Stimulated activated CD4-positive, alpha-beta T cell treated with anti-CD3 and anti-CD28 coated beads, TNF-alpha, amount 100 ng/mL, for 4 hours (primary cell): ENCODE measurements around the gene IGFBP4.
"Not testable (repeated sequence)": the region's sequence is repeated elsewhere in the genome, so short reads cannot be mapped to it uniquely, and the experiment has no call there.

ENCODE experiments used
- DNase-seq, 3 experiments: peaks; one replicate each; pipeline ENCODE4 v3.0.0-alpha.2; 2020; ENCODE audit warnings: low read depth in 3 of 3

Gene IGFBP4

DNA sequence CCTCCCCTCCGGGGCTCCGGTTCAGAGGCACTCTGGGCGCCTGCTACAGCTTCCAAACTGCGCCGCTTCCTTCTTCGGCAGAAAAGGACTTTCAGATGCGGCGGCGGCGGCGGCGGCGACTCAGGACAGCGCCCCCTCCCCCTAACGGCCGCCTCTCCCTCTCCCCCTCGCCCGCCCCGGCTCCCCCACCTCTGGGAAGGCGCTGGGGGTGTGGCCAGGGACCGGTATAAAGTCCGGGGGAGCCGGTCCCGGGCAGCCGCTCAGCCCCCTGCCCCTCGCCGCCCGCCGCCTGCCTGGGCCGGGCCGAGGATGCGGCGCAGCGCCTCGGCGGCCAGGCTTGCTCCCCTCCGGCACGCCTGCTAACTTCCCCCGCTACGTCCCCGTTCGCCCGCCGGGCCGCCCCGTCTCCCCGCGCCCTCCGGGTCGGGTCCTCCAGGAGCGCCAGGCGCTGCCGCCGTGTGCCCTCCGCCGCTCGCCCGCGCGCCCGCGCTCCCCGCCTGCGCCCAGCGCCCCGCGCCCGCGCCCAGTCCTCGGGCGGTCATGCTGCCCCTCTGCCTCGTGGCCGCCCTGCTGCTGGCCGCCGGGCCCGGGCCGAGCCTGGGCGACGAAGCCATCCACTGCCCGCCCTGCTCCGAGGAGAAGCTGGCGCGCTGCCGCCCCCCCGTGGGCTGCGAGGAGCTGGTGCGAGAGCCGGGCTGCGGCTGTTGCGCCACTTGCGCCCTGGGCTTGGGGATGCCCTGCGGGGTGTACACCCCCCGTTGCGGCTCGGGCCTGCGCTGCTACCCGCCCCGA, at the start of gene IGFBP4:
Gene IGFBP4, plus strand, starts transcription at position 255 of the 792 bp plus-strand sequence. Its CDS starts 286 bp downstream, at position 541.
- DNase-seq: peak; percentile 34 to 50 (median 43)

DNA sequence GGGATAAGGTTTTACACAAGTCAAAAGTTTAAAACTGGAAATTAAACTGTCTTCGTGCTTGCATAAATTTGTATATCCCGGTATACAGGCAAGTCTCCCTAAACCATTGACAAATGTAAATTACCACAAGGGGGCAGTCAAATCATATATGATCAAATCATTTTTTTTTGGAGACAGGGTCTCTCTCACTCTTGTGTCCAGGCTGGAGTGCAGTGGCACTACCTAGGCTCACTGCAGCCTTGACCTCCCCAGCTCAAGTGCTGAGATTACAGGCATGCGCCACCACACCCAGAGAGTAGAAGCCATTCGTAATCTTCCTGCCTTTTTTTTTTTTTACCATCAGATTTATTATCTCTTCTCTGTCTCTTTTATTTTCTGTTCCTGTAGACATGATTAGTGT, 44.1 kb upstream of the IGFBP4 start:
- no peak for DNase-seq

DNA sequence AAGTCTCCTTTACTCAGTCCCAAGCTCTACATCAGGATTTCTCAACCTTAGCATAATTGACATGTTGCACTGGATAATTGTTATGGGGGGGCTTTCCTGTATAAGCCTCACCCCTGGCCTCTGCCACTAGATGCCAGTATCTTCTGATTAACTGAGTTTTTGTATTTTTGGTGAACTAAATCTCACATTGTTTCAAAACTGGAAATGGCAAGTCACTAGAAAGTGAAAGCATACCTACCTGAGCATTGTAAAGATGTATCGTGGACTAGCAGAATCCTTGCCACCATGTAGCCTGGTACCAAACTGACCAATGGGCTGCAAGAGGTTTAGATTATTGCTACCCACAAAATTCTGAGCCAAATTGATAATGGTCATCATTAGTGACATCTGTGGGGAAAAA, 40.6 kb upstream of the IGFBP4 start:
- no peak for DNase-seq

DNA sequence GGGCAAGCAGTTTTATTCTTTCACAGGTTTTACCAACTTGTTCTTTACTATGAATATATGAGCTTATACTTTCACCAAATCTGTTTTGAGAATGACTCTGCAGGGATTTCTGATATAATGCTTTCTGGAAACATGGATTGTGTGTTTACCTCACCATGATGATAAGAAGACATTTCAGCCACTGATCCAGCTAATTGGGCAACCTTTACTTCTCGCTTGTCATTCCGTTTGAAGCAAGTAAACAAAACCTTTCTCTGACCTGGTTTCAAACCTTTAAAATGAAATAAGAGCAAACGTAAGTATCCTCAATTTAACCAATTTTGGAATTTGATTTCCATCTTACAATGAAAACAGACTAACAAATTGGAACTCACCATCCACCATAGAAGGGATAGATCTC, 39.2 kb upstream of the IGFBP4 start:
- DNase-seq: no peak

DNA sequence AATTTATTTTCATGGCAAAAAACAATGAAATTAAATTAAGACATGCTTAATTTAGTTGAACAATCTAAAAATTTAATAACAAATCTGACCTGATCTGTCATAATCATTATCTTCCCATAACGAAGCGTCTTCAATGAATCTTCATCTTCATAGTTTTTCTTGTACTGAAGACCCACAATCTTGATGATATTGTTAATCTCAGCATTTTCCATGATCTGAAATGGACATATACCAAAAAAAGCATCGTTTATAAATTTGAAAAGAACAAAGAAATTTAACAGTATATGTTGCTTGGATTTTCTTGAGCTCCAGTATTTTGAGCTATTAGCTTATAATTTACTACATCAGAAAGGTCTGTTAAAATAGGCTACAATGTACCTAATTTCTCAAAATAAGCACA, 35.8 kb upstream of the IGFBP4 start:
- DNase-seq: no peak

DNA sequence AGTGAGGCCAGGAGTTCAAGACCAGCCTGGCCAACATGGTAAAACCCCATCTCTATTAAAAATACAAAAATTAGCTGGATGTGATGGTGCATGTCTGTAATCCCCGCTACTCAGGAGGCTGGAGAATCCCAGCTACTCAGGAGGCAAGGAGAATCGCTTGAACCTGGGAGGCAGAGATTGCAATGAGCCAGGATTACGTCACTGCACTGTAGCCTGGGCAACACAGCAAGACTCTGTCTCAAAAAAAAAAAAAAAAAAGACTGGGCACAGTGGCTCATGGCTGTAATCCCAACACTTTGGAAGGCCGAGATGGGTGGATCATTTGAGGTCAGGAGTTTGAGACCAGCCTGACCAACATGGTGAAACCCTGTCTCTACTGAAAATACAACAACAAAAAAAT, 33.7 kb upstream of the IGFBP4 start:
- not testable (repeated sequence) for DNase-seq

DNA sequence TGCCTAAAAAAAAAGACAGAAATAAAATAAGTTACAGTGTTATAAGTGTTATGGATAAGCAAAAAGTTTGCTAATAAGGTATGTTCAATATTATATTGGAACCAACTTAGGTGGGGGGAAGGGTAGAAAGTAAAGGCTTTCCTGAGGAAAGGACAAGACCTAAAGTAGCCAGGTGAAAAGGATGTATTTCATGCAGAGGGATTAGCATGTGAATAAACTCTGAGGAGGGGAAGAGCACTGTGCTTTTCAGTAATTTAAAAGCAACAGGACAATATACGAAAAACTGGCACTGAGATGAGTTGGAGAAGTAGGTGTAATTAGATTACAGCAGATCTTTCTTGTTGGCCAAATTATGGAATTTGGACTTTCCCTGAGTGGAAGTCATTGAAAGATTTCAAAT, 33.2 kb upstream of the IGFBP4 start:
- DNase-seq: no peak

DNA sequence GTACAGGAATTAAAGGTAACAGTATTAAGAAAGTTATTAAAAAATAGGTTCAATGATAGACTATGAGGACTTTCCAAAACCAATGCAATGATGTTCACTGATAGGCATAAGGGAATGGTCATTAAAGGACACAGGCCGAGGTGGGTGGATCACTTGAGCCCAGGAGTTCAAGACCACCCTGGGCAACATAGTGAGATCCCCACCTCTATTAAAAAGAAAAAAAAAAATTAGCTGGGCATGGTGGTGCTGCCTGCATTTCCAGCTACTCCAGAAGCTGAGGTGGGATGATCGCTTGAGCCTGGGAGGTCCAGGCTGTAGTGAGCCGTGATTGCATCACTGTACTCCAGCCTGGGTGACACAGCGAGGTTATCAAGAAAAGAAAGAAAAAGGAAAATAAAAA, 31.4 kb upstream of the IGFBP4 start:
- no peak for DNase-seq

DNA sequence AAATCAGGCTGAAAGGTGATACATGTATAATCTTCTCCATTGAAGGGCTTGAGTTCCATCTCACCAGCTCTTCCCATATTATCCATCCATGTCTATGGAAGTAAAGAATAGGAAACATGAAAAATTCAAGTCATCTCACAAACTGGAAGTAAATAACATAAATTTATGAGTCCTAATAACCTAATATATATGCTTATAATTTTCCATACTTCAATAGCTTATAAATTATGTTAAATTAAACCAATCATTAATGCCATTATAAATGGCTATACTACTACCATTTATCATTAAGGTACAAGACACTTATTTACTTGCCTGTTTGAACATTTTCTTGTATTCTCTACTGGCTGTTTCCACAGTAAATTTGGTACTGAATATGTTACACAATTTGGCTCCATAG, 30.4 kb upstream of the IGFBP4 start:
- no peak for DNase-seq

DNA sequence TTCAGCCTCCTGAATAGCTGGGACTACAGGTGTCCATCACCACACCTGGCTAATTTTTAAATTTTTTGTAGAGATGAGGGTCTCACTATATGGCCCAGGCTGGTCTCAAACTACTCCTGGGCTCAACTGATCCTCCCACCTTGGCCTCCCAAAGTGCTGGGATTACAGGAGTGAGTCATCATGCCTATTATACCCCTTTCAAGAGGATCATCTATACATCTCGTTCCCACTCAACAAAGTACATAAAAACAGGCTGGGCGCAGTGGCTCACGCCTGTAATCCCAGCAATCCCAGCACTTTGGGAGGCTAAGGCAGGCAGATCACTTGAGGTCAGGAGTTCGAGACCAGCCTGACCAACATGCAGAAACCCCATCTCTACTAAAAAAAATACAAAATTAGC, 28.9 kb upstream of the IGFBP4 start:
- DNase-seq: not testable (repeated sequence)

DNA sequence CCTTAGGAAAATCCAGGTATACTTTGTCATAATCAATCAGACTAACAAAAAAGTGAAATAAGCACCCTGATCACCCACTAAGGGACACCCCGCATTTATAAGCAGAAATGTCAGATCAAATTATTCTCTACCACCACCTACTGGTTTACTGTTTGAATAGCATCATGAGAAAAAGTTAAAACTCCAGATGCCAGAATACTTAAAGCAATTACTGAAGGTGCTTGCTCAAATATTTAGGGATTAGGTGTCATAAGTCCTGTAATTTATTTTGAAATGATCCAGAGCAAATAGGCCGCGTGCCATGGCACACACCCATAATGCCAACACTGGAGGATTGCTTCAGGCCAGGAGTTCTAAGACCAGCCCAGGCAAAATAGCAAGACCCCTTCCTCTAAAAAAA, 27.9 kb upstream of the IGFBP4 start:
- DNase-seq: no peak

DNA sequence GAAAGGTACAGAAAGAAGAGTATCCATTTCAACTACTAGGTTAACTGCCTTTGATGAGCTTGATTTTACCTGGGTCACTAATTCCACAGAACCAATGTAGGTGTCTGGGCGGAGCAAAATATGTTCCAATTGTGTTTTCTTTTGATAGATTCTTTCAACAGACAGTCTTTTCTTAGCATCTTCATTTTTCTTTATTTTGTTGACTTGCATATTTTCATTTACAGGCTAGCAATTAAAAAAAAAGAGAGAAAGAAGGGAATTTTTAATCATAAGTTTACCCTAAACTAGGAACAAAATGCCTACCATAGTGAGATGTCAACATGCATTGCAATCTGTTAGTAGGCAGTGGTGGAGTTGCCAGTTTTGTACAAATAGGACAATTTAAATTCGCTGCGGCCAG, 26.6 kb upstream of the IGFBP4 start:
- DNase-seq: no peak

DNA sequence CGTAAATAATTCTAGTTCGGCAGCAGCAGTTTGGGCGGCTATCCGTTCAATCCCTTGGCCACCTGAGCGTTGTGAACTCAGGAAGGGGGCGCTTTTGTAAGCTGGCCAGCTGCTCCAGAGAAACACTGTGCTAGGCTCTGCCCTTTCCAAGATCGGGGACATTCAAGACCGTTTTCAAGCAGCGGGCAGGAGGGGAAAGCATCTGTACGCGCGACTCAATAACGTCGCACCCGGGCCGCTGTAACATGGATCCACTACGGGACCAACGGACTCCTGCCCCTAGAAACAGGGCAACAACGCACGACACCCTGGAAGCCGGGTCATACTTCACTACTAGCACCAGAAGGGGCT, 26.0 kb upstream of the IGFBP4 start:
- no peak for DNase-seq

DNA sequence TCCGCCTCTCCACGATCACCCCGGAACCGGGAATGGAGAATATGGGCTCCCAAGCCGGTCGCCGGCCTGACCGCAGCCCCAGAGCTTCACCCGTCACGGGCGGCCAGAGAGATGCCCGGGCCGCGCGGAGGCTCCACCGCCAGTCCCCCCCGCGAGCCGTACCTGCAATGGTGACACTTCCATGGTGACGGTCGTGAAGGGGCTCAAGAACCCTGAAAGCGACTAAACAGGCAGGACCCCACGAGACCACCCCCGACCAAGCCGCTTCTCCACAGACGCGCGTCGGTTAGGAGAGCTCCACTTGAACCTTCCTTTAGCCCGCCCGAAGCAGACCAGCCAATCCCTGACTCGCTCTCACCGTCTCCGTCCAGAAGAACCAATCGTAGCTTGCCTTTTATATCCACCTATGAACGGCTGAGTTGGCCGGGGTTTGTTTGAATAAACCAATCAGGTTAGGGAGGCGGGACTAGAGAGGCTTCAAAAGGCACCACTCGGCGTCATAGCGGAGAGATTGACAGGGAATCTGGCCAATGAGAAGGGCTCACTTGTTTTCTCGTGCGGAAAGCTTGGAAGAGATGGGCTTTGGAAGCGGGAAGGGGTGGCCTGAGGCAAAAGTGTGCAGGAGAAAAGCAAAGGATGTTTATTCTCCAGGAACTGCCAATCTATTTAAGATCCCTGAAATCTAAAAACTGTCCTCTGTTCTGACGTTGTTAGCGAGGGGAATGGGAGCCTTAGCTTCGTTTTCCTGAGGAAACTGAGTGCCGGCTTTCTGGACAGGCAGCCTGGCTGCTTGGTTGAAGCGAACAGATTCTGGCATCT, 25.4 kb upstream of the IGFBP4 start, which contains the start of gene TOP2A:
Gene TOP2A, minus strand, starts transcription at position 288 of the 819 bp plus-strand sequence. Its CDS starts 105 bp downstream, at position 183.
- DNase-seq: peak; percentile 84 to 92 (median 91)

DNA sequence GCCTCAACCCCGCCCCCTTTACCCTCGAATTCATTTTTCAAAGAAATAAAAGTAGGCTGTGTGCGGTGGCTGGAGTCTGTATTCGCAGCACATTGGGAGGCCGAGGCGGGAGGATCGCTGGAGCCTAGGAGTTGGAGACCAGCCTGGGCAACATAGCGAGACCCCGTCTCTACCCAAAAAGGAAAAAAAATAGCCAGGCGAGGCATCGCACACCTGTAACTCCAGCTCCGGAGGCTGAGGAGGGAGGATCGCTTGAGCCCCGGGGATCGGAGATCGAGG, 24.9 kb upstream of the IGFBP4 start:
- DNase-seq: no peak

DNA sequence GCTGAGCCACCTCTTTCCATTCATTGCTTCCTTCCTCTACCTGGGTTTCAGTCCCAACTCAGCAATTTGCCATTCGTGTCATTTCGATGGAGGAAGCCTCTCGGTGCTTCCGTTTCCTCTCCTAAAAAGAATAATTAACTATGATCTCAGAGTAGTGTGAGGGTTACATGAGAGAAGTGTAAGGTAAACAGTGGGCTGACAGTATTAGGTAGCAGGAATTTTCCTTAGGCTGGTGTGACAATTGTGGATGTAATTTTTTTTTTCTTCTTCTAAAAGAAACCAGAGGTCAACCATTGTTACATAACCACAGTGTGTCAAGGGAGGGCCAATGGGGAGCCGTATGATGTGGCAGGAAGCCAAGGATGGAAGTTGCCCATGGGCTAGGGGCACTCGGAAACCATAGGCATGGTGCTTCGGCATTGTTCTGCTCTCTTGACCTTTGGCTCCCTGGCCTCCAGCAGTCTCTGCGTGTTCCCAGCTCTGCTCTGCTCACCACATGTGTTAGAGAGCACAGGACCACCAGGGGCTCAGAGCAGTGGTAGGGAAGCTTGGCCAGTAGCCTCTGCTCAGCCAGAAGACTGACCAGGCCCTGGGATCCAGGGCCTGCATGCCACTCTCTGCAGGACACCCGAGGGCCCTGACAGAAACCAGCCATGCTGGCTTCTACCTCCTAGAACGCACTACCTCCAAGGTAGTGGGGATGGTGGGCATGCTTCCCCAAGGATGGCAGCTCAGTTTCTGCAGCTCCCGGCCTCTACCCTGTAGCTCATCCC, 23.5 kb upstream of the IGFBP4 start:
- DNase-seq: no peak

- DNase-seq: no peak
Observed at GRCh38 chr17:40422990-40423633, 20.1 kb upstream of the IGFBP4 start.

DNA sequence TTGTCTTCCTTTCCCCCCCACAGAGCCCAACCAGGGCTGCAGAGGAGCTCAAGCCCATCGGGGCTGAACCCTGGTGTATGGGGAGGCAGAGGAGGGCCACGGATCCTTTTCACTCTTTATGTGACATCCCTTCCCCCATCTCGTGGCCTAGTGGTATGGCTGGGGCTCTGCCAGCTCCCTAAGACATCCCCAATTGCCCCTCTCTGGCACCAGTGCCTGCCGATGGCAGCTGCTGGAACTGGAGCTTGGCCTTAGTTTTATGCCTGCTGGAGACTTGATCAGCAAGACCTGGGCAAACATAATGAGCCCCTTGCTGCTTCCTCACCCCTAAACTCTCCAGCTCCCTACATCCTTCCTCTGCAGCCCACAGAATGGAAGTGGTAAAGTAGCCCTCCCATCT, 17.5 kb upstream of the IGFBP4 start:
- DNase-seq: no peak

- no peak for DNase-seq
Observed at GRCh38 chr17:40427002-40427491, 16.2 kb upstream of the IGFBP4 start.

DNA sequence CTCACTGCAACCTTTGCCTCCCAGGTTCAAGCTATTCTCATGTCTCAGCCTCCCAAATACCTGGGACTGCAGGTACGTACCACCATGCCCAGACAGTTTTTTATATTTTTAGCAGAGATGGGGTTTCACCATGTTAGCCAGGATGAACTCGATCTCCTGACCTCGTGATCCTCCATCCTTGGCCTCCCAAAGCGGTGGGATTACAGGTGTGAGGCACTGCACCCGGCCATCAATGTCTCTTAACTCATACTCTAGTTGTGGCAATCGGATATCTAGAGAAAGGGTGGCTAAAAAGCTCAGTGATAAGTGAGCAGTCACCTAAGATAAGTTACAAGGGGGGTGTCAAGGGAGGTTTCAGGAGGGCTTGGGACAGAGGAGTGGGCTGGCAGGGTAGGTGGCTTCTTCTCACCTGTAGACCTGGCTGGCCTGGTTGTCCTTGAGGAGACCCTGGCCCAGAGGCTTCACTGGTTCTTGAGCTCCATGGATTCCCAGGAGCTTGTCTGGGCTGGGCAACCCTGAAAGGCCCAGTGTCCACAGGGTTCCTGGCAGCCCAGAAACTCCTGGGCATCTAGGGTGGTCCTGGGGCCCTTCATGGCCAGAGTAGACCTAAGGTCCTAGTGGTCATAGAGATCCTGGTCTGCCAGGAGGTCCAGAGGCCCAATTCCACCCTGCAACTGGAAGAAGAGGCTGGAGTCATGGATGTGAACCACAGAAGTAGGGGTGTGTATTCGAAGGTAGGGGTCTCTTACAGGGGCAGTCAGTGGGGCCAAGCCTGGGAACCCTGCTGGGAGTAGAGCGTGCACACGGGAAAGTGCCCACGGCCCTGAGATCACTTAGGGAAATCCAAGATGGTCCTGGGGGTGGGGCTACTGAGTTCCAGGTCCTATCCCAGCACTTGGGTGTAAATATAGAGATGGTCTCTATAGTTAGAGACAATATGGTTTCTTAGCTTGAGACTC, 12.7 kb upstream of the IGFBP4 start:
- DNase-seq: no peak

DNA sequence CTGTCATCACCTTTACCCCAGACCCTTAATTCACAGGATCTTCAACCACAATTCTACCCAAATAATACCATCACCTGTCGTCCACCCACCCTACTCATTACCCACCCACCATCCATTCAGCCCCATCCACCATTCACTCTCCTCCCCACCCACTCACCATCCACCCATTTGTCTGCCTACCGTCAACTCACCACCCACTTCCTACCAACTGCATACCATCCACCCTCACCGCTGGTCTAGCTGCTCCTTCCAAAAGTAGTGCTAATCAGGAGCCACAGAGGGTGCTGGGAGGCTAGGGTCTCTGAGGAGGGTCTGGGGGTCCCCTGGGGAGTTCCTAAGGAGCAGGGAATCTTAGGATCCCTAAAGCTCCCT, 12.0 kb upstream of the IGFBP4 start:
- no peak for DNase-seq
